ENCODE data around the gene FTCD.
A peak's percentile ranks its signal among the peaks of the same experiment; 100 is the strongest.

FTCD gene

DNA sequence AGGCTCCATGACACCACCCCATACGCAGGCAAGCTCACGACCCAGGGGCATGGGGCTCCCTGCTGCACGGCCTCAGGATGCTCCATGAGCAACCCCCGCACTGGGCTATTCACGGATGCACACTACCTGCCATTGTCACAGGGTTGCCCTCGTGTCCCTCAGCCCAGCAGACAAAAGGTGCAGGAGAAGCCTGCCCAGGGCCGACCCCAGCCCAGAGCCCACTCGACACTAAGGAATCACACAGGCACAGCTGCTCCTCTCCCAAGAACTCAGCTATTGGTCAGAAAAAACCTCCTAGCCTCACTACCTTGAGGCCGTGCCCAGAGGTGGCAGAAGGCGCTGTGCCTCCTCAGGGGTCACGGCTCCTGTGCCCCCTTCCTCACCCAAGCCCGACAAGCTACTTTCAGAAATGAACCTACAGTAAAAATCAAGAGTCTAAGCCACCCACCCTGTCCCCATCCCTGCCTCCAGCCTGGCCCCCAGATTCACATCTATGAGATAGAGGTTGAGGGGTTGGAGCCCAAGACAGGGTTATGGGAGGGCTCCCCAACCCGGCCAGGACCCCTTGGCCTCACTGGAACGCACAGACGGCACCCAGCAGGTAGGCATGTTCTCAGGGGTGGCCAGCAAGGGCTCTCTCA, 35.2 kb upstream of the FTCD start:
- peak overlapping the region; percentile 34 for H4K12ac ChIP-seq (ENCODE audit: low read depth, low read length)
- H2BK12ac ChIP-seq (ENCODE audit: low read length): peak overlapping the region; percentile 38
- peaks cover 4% of the 10 kb centered on the region for H3K79me1 ChIP-seq (ENCODE audit: low read length)
- H2AK5ac ChIP-seq (ENCODE audit: low read length): peak overlapping the region; percentile 53
- no peak overlapping the region for H3K4me3 ChIP-seq (ENCODE audit: low read depth, low read length)
- H2BK5ac ChIP-seq (ENCODE audit: low read depth, low read length, poor library complexity): peak overlapping the region; percentile 18
- peak overlapping the region; percentile 12 for H3K14ac ChIP-seq (ENCODE audit: low read length)
- no peak overlapping the region for H3K4me2 ChIP-seq (ENCODE audit: low read length)
- H3K36me3 ChIP-seq (ENCODE audit: control insufficient read depth in 1 of 2, insufficient read depth in 2 of 2, low read length in 2 of 2): peaks cover 54 to 56% of the 10 kb centered on the region in 2 experiments
- WGBS (ENCODE audit: extremely low coverage, insufficient coverage, insufficient read length): no CpG with 5 or more reads among the region's 15 CpGs
- no peak overlapping the region for H4K8ac ChIP-seq (ENCODE audit: low read depth, low read length)
- H3K27ac ChIP-seq (ENCODE audit: low read depth, low read length): peak overlapping the region; percentile 4
- H4K91ac ChIP-seq (ENCODE audit: low read depth, low read length): peak overlapping the region; percentile 25
- no peak overlapping the region for H3K9ac ChIP-seq (ENCODE audit: low read length)
- H3K4me1 ChIP-seq (ENCODE audit: control insufficient read depth in 1 of 2, insufficient read depth in 2 of 2, low read length in 2 of 2): peaks cover 29 to 30% of the 10 kb centered on the region in 2 experiments
- no peak overlapping the region for H3K23ac ChIP-seq (ENCODE audit: low read length)
- no peak overlapping the region for H3K4ac ChIP-seq (ENCODE audit: low read depth, low read length)
- peaks cover 11% of the 10 kb centered on the region for H3K9me3 ChIP-seq (ENCODE audit: insufficient read depth, low read depth, low read length)
- no peak overlapping the region for H2AFZ ChIP-seq (ENCODE audit: insufficient read depth, low read length, poor library complexity)
- DNase-seq: no peak
- no peaks in the 10 kb centered on the region for H3K79me2 ChIP-seq (ENCODE audit: control insufficient read depth, insufficient read depth, low read length, poor library complexity)
- no peaks in the 10 kb centered on the region for H3K27me3 ChIP-seq (ENCODE audit: insufficient read depth, low read length)
- H3K18ac ChIP-seq (ENCODE audit: low read length): peak overlapping the region; percentile 14
- H2BK120ac ChIP-seq (ENCODE audit: insufficient read depth, low read length, poor library complexity): no peak overlapping the region

DNA sequence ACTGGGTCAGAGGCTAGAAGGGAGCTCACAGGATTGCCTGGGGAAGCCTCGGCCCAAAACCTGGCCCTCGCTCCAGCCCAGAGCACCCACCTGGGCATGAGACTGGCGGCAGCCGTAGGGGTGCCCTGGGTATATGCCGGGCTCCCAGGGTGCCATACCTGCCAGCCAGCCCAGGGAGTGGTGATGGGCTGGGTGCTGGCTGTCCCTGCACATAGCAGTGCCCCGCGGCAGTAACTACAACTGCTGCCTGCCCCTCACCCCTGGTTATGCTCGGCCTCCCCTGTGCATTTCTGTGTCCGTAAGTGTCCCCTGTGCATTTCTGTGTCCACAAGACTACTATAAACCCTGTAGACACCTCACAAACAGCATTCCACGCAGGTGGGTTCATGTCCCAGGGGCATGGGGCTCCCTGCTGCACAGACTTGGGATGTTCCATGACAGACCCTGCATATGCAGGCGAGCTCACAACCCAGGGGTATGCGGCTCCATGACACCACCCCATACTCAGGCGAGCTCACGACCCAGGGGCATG, 34.6 kb upstream of the FTCD start:
- Histone ChIP-seq H2BK5ac (ENCODE audit: low read depth, low read length, poor library complexity) (no peak overlapping the region), H2AFZ (ENCODE audit: insufficient read depth, low read length, poor library complexity) (no peak overlapping the region), H2BK12ac (ENCODE audit: low read length) (no peak overlapping the region), H3K4ac (ENCODE audit: low read depth, low read length) (no peak overlapping the region), H3K36me3 (ENCODE audit: control insufficient read depth in 1 of 2, insufficient read depth in 2 of 2, low read length in 2 of 2) (peaks cover 49 to 50% of the 10 kb centered on the region in 2 experiments), H3K4me2 (ENCODE audit: low read length) (no peak overlapping the region), H3K4me3 (ENCODE audit: low read depth, low read length) (no peak overlapping the region), H4K91ac (ENCODE audit: low read depth, low read length) (no peak overlapping the region), H3K27ac (ENCODE audit: low read depth, low read length) (peak overlapping the region; percentile 84), H3K27me3 (ENCODE audit: insufficient read depth, low read length) (no peaks in the 10 kb centered on the region), H4K12ac (ENCODE audit: low read depth, low read length) (no peak overlapping the region), H3K9ac (ENCODE audit: low read length) (no peak overlapping the region), H3K79me1 (ENCODE audit: low read length) (peaks cover 4% of the 10 kb centered on the region), H2AK5ac (ENCODE audit: low read length) (no peak overlapping the region), H3K4me1 (ENCODE audit: control insufficient read depth in 1 of 2, insufficient read depth in 2 of 2, low read length in 2 of 2) (peaks cover 29 to 30% of the 10 kb centered on the region in 2 experiments), H3K23ac (ENCODE audit: low read length) (no peak overlapping the region), H2BK120ac (ENCODE audit: insufficient read depth, low read length, poor library complexity) (no peak overlapping the region), H3K9me3 (ENCODE audit: insufficient read depth, low read depth, low read length) (peaks cover 11% of the 10 kb centered on the region), H4K8ac (ENCODE audit: low read depth, low read length) (no peak overlapping the region), H3K18ac (ENCODE audit: low read length) (no peak overlapping the region), H3K14ac (ENCODE audit: low read length) (no peak overlapping the region), H3K79me2 (ENCODE audit: control insufficient read depth, insufficient read depth, low read length, poor library complexity) (no peaks in the 10 kb centered on the region)
- no CpG with 5 or more reads among the region's 14 CpGs for WGBS (ENCODE audit: extremely low coverage, insufficient coverage, insufficient read length)
- DNase-seq: no peak

DNA sequence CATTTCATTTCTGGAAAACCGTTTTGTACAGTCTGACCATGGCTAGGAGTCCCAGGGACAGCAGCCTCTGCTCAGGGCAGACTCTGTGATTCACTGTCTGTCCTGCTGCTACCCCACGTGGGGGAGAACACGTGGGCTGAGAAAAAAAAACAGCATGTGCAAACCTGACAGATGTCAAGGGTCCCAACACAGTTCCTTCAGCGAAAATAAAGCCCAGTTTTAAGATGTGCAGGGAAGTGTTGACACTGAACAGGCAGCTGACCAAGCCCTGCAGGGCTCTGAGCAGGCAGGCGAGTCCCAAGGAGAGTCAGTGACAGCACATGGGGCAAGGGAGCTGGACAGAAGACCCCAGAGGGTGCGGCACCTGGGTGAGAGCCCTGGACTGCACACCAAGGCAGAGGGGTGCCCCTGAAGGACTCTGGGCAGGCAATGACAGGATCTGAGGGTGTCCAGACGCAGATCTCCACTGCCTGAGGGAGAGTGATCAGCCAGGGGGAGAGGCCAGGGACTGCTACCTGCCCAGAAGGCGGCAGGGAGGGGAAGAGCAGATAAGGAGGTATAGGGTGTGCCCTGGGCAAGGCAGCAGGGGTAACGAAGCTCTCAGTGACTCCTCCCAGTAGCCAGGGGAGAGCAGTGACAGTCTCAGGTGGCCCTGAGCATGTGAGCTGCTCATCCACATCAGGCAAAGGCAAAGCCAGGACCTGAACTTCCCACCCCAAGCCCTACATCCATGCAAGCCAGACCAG, 34.0 kb upstream of the FTCD start:
- no peak overlapping the region for H2BK5ac ChIP-seq (ENCODE audit: low read depth, low read length, poor library complexity)
- no peak overlapping the region for H2BK120ac ChIP-seq (ENCODE audit: insufficient read depth, low read length, poor library complexity)
- no peak overlapping the region for H3K23ac ChIP-seq (ENCODE audit: low read length)
- H3K79me1 ChIP-seq (ENCODE audit: low read length): peaks cover 8% of the 10 kb centered on the region
- no peak overlapping the region for H3K4ac ChIP-seq (ENCODE audit: low read depth, low read length)
- no peak overlapping the region for H3K18ac ChIP-seq (ENCODE audit: low read length)
- H3K4me3 ChIP-seq (ENCODE audit: low read depth, low read length): no peak overlapping the region
- H2BK12ac ChIP-seq (ENCODE audit: low read length): no peak overlapping the region
- no peak overlapping the region for H3K14ac ChIP-seq (ENCODE audit: low read length)
- H3K4me1 ChIP-seq (ENCODE audit: control insufficient read depth in 1 of 2, insufficient read depth in 2 of 2, low read length in 2 of 2): peaks cover 29 to 30% of the 10 kb centered on the region in 2 experiments
- H2AFZ ChIP-seq (ENCODE audit: insufficient read depth, low read length, poor library complexity): no peak overlapping the region
- no peak overlapping the region for H3K4me2 ChIP-seq (ENCODE audit: low read length)
- no peaks in the 10 kb centered on the region for H3K27me3 ChIP-seq (ENCODE audit: insufficient read depth, low read length)
- H4K91ac ChIP-seq (ENCODE audit: low read depth, low read length): no peak overlapping the region
- no CpG with 5 or more reads among the region's 9 CpGs for WGBS (ENCODE audit: extremely low coverage, insufficient coverage, insufficient read length)
- peak overlapping the region; percentile 84 for H3K27ac ChIP-seq (ENCODE audit: low read depth, low read length)
- H4K12ac ChIP-seq (ENCODE audit: low read depth, low read length): no peak overlapping the region
- DNase-seq: no peak
- peaks cover 7% of the 10 kb centered on the region for H3K9me3 ChIP-seq (ENCODE audit: insufficient read depth, low read depth, low read length)
- peaks cover 42 to 44% of the 10 kb centered on the region in 2 experiments for H3K36me3 ChIP-seq (ENCODE audit: control insufficient read depth in 1 of 2, insufficient read depth in 2 of 2, low read length in 2 of 2)
- H4K8ac ChIP-seq (ENCODE audit: low read depth, low read length): no peak overlapping the region
- no peak overlapping the region for H3K9ac ChIP-seq (ENCODE audit: low read length)
- H3K79me2 ChIP-seq (ENCODE audit: control insufficient read depth, insufficient read depth, low read length, poor library complexity): peaks cover 2% of the 10 kb centered on the region
- H2AK5ac ChIP-seq (ENCODE audit: low read length): no peak overlapping the region

DNA sequence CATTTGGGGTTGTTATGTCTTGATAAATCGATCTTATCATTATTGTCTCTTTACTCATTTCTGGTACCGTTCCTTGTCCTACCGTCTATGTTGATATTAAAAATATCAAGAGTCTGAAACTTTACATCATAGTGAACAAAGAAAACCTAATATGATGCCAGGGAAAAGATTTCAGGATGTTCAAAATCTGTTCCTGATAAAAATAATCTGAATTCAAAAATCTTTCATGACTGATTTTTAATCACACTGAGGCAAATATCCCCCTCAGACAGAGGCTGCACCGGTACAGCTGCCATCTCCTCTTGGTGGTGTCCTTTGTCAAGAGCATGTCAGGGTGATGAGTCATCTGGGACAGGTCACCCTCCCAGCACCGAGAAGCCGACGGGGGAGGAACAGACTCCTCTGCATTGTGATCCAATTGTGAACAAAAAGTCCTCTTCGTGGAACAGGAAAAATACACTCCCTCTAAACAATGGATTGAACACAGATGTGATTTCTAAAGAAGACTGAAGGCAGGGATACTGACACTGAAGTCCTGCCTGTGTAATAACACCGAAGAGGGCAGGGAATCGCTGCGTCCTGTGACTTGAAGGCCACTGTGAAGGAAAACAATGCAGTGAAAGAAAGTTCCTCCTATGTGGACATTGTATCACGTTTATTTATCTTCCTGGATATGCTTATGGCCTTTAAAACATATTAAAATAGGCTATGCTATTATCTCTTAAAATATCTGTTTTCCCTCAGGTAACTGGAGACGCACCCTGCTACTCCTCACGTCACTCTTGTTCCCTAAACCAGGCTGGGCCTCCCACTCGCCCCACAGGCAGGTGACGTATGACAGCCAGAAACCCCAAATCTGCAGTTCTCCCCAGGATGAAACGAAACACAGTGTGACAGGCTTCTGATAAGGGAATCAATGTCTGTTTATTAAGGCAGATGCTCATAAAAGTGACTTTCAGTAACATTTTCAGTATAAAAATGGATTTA, 33.1 kb upstream of the FTCD start:
- Histone ChIP-seq H3K14ac (ENCODE audit: low read length) (no peak overlapping the region), H3K36me3 (ENCODE audit: control insufficient read depth in 1 of 2, insufficient read depth in 2 of 2, low read length in 2 of 2) (peaks cover 33 to 35% of the 10 kb centered on the region in 2 experiments), H3K18ac (ENCODE audit: low read length) (no peak overlapping the region), H3K4ac (ENCODE audit: low read depth, low read length) (no peak overlapping the region), H2AK5ac (ENCODE audit: low read length) (no peak overlapping the region), H2BK5ac (ENCODE audit: low read depth, low read length, poor library complexity) (no peak overlapping the region), H3K4me3 (ENCODE audit: low read depth, low read length) (no peak overlapping the region), H3K79me2 (ENCODE audit: control insufficient read depth, insufficient read depth, low read length, poor library complexity) (peaks cover 6% of the 10 kb centered on the region), H3K23ac (ENCODE audit: low read length) (no peak overlapping the region), H3K79me1 (ENCODE audit: low read length) (peaks cover 12% of the 10 kb centered on the region), H2BK12ac (ENCODE audit: low read length) (no peak overlapping the region), H2BK120ac (ENCODE audit: insufficient read depth, low read length, poor library complexity) (no peak overlapping the region), H4K91ac (ENCODE audit: low read depth, low read length) (peak overlapping the region; percentile 21), H3K9me3 (ENCODE audit: insufficient read depth, low read depth, low read length) (peaks cover 3% of the 10 kb centered on the region), H4K8ac (ENCODE audit: low read depth, low read length) (no peak overlapping the region), H3K4me1 (ENCODE audit: control insufficient read depth in 1 of 2, insufficient read depth in 2 of 2, low read length in 2 of 2) (peaks cover 32% of the 10 kb centered on the region in 2 experiments), H3K9ac (ENCODE audit: low read length) (no peak overlapping the region), H3K4me2 (ENCODE audit: low read length) (peak overlapping the region; percentile 27), H3K27ac (ENCODE audit: low read depth, low read length) (peak overlapping the region; percentile 84), H4K12ac (ENCODE audit: low read depth, low read length) (no peak overlapping the region), H2AFZ (ENCODE audit: insufficient read depth, low read length, poor library complexity) (no peak overlapping the region), H3K27me3 (ENCODE audit: insufficient read depth, low read length) (no peaks in the 10 kb centered on the region)
- DNase-seq: peak; percentile 50 to 68
- no CpG with 5 or more reads among the region's 17 CpGs for WGBS (ENCODE audit: extremely low coverage, insufficient coverage, insufficient read length)
